SH-SY5Y (cell line): ENCODE data around the gene TSPAN13.

ENCODE experiments used
- GATA2 ChIP-seq: IDR thresholded peaks from 2 replicates; pipeline ENCODE4 v1.6.1; 2011; ENCODE audit warnings: mild to moderate bottlenecking, low read depth, low read length
- GATA3 ChIP-seq: IDR thresholded peaks from 2 replicates; pipeline ENCODE4 v1.6.1; 2011; ENCODE audit warnings: low read depth, mild to moderate bottlenecking, low read length, moderate library complexity

DNA sequence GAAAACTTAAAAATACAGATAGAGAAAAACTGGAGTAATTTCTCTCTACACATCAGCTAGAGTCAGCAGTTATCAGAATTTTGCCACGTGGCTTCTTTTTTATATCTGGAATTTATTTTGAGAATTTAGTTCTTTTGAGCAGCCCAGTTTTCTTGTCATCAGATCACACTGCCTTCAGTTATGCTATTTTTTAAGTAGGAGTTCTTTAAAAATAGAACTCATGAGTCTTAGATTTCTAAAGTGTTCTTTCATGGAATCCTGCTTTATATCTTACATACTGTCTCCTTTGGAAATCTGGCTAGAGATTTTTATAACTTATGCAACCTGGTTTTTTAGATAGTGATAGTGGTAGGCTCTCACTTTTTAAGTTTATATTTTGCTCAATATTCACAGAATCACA lies 27.0 kb downstream of the TSPAN13 start:
- TF ChIP-seq GATA2 (no peak), GATA3 (no peak)
